ENCODE data around the gene PLCG1. TPM values are rescaled to one million over a fixed set of nuclear protein-coding genes. Genes with fewer than 3 reads are reported as not detected.
A peak's percentile ranks its signal among the peaks of the same experiment; 100 is the strongest.

The PLCG1 gene
- total and polyA plus RNA-seq, 2 of the 8 experiments (the other 6 are each of a cell fraction or from before 2014, with no cell fraction given): 103 to 154 TPM

GRCh38 chr20:41135187-41135887 lies 2.0 kb upstream of the PLCG1 start (continued):
- TF ChIP-seq CEBPB (IDR thresholded peaks at IDR 0.05; ENCODE audit: low read depth, low read length) (no peak), HDAC6 (IDR thresholded peaks at IDR 0.05; ENCODE audit: low read depth, low read length) (no peak), RAD21 (IDR thresholded peaks at IDR 0.05 in 1 of 2, conservative IDR thresholded peaks at IDR 0.05 in 1 of 2; ENCODE audit: low read depth in 2 of 2, low read length in 2 of 2) (peak; percentile 67 to 77), CTCF (IDR thresholded peaks at IDR 0.05; ENCODE audit: control extremely low read depth in 1 of 3, insufficient read depth in 1 of 3, low read depth in 1 of 3, low read length in 3 of 3) (peak; percentile 78 to 96 (median 95)), NRF1 (IDR thresholded peaks at IDR 0.05; ENCODE audit: low read depth, low read length) (no peak), CHD7 (IDR thresholded peaks at IDR 0.05; ENCODE audit: insufficient replicate concordance, low read length) (no peak), RBBP5 (IDR thresholded peaks at IDR 0.05; ENCODE audit: borderline replicate concordance, low read depth, low read length) (no peak)
